Adrenal gland (tissue), 12 donors: Measurements from ENCODE around the gene SEL1L2. TPM values are rescaled to one million over a fixed set of nuclear protein-coding genes. Genes with fewer than 3 reads are reported as not detected.

ENCODE experiments used
- DNase-seq, 7 donors: peaks; one replicate each; pipeline ENCODE4 v3.0.0-alpha.2; 2019 to 2020
- H3K27ac ChIP-seq, 5 donors: fragments of 200-600 bp; sonication (generic) in 4 of 5; 1 replicate in 3 of 5; 2 replicates in 2 of 5; pipeline versions ENCODE4 v1.5.1 to v1.8.0; 2016 to 2020; ENCODE audit warnings: mild to moderate bottlenecking in 1 of 5
- H3K27me3 ChIP-seq: fragments of 200-600 bp; 2 replicates; pipeline ENCODE4 v1.8.0; 2021
- H3K36me3 ChIP-seq, 2 donors: fragments of 200-600 bp; replicated peaks in 1 of 2; 1 replicate in 1 of 2; 2 replicates in 1 of 2; pipeline versions ENCODE4 v1.5.1 to v1.8.0; 2018 to 2022
- H3K4me1 ChIP-seq, 2 donors: fragments of 200-600 bp; replicated peaks in 1 of 2; 1 replicate in 1 of 2; 2 replicates in 1 of 2; pipeline versions ENCODE4 v1.5.1 to v1.8.0; 2018 to 2021
- H3K4me3 ChIP-seq, 4 donors: fragments of 200-600 bp; sonication (generic) in 3 of 4; one replicate each; pipeline ENCODE4 v1.5.1; 2016 to 2018
- H3K9me3 ChIP-seq, 3 donors: fragments of 200-600 bp; sonication (generic) in 1 of 3; replicated peaks in 1 of 3; 1 replicate in 2 of 3; 2 replicates in 1 of 3; pipeline versions ENCODE4 v1.5.1 to v1.8.0; 2016 to 2021
- CTCF ChIP-seq, 6 experiments: fragments of 450-650 bp in 4 of 6; fragments of 200-600 bp in 2 of 6; sonication (generic) in 1 of 6; IDR thresholded peaks; 1 replicate in 5 of 6; 2 replicates in 1 of 6; pipeline versions ENCODE4 v1.5.1 to v1.8.0; 2016 to 2021; ENCODE audit warnings: antibody characterized with exemption in 6 of 6, mild to moderate bottlenecking in 2 of 6, moderate library complexity in 1 of 6
- POLR2A ChIP-seq, 2 donors: fragments of 450-650 bp; IDR thresholded peaks; one replicate each; pipeline ENCODE4 v1.6.1; 2017; ENCODE audit warnings: antibody characterized with exemption in 2 of 2, mild to moderate bottlenecking in 2 of 2, moderate library complexity in 1 of 2
- WGBS, 4 donors: extraction: QIAGEN DNeasy Blood & Tissue Kit in 2 of 4; methylation state at CpG; one replicate each; pipeline versions ENCODE4 v1.1.5 to v1.1.7; 2013 to 2017; 5-methylcytosine and 5-hydroxymethylcytosine counted together
- intact Hi-C, 2 donors: fragments of 100-400 bp; cut with DNase I; formaldehyde crosslinking; loops; one replicate each; pipeline versions ENCODE4 v1.14.1 to v1.15.0; 2022 to 2023
- polyA plus RNA-seq, 3 donors: library from polyadenylated mRNA; stranded (reverse); fragments of 200-250 nt in 2 of 3; fragments of 350-450 nt in 1 of 3; fragmentation: Illumina TruSeq in 1 of 3; extraction: RNeasy Lipid Tissue Mini Kit (QIAGEN cat#74804) in 1 of 3; gene quantifications; one replicate each; pipeline ENCODE4 v1.2.3, GENCODE V29; 2013 to 2014
- total RNA-seq, 9 donors: library from RNA; depleted of rRNA in 4 of 9; stranded (reverse); fragments of >200 nt in 4 of 9; fragments of 120-200 nt in 1 of 9; fragmentation: NEBNext Ultra II Directional in 1 of 9; extraction: Animal tissue kit (Norgen Biotek cat#: 25700) in 1 of 9; gene quantifications; one replicate each; pipeline versions ENCODE4 v1.1.0 to v1.2.4, GENCODE V29; 2013 to 2023
- donor health status: healthy with polysubstance abuse.
- donor health status: Bipolar disorder and iron deficiency.
- donor health status: DM: yes; HTN: yes; CAD: no.
- donor health status: DM: no; HTN: no; CAD: no.
- donor health status: DM: no; HTN: no; CAD: no.
- donor health status: DM: yes; HTN: yes; CAD: no.

The SEL1L2 gene
- total and polyA plus RNA-seq, 12 donors, result 0.22 to 2.3 (median 0.43) TPM; not detected in 8

- Histone ChIP-seq H3K27me3 (no peaks in the 10 kb centered on the region), H3K27ac (no peak overlapping the region), H3K4me1 (peaks cover 0 to 1% of the 10 kb centered on the region in 2 donors), H3K36me3 (no peaks in the 10 kb centered on the region), H3K4me3 (no peak overlapping the region), H3K9me3 (no peaks in the 10 kb centered on the region)
- no peak for DNase-seq
- intact Hi-C loops, result no loop called here
- TF ChIP-seq POLR2A (IDR thresholded peaks at IDR 0.05) (no peak), CTCF (IDR thresholded peaks at IDR 0.05) (no peak)
- 63 to 67% (median 66%) methylated on average over 6 of the region's 6 CpGs for WGBS, 4 donors
These were observed 55.2 kb downstream of the SEL1L2 start for GRCh38 chr20:13934992-13935894.

DNA sequence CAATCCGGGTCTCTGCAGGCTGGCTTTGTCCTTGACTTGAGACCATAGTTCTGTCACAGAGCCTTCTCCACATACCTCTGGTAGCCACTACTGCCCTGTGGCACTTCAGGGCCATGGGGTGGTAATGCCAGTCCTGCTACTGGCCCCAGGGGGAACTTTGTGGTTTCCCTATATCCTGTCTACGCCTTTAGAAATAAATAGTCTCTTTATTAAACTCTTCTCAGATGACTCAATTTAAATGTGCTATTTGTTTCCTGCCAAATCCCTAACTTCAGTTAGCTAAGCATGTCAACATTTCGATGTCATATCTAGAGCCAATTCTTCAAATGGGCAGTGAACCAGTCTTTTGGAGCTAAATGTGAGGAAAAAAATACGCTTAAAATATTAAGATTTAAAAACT, 60.1 kb downstream of the SEL1L2 start:
- WGBS, 4 donors, result 59 to 88% (median 61%) methylated on average over 3 to 4 of the region's 4 CpGs
- Histone ChIP-seq H3K4me3 (no peak overlapping the region), H3K27me3 (no peaks in the 10 kb centered on the region), H3K27ac (no peak overlapping the region), H3K4me1 (no peaks in the 10 kb centered on the region), H3K36me3 (no peaks in the 10 kb centered on the region), H3K9me3 (no peaks in the 10 kb centered on the region)
- TF ChIP-seq CTCF (IDR thresholded peaks at IDR 0.05) (no peak), POLR2A (IDR thresholded peaks at IDR 0.05) (no peak)
- intact Hi-C loops, result no loop called here
- DNase-seq, result no peak

GRCh38 chr20:13929836-13930235, 60.6 kb downstream of the SEL1L2 start:
- intact Hi-C loops, result no loop called here

GRCh38 chr20:13928901-13929300, 61.5 kb downstream of the SEL1L2 start:
- DNase-seq, result no peak
- H3K27me3 ChIP-seq, result no peaks in the 10 kb centered on the region
- no peak overlapping the region for H3K27ac ChIP-seq
- 85 to 88% (median 88%) methylated on average over 5 of the region's 5 CpGs for WGBS, 4 donors
- TF ChIP-seq POLR2A (IDR thresholded peaks at IDR 0.05) (no peak), CTCF (IDR thresholded peaks at IDR 0.05) (no peak)
- H3K36me3 ChIP-seq, result no peaks in the 10 kb centered on the region
- no peaks in the 10 kb centered on the region for H3K4me1 ChIP-seq
- no peak overlapping the region for H3K4me3 ChIP-seq
- intact Hi-C loops, result no loop called here
- no peaks in the 10 kb centered on the region for H3K9me3 ChIP-seq

More at GRCh38 chr20:13929836-13930235, 60.6 kb downstream of the SEL1L2 start:
- Histone ChIP-seq H3K27me3 (no peaks in the 10 kb centered on the region), H3K36me3 (no peaks in the 10 kb centered on the region), H3K9me3 (no peaks in the 10 kb centered on the region), H3K4me1 (no peaks in the 10 kb centered on the region), H3K27ac (no peak overlapping the region), H3K4me3 (no peak overlapping the region)
- WGBS, 4 donors, result 96 to 98% (median 97%) methylated on average over 6 of the region's 6 CpGs
- no peak for TF ChIP-seq CTCF (IDR thresholded peaks at IDR 0.05)
- no peak for TF ChIP-seq POLR2A (IDR thresholded peaks at IDR 0.05)
- DNase-seq, result no peak
